PFSK-1 (cell line): ENCODE measurements around the gene KBTBD6.

Source experiments
- FOXP2 ChIP-seq: optimal IDR thresholded peaks from 2 replicates; pipeline ENCODE3; 2011; ENCODE audit warnings: borderline replicate concordance, control low read depth, inconsistent platforms; ENCODE audit not compliant: insufficient read depth; ENCODE audit errors: extremely low read length, extremely low read depth
- POLR2AphosphoS5 ChIP-seq: IDR thresholded peaks from 2 replicates; pipeline ENCODE4 v1.6.1; 2012; ENCODE audit warnings: low read depth, mild to moderate bottlenecking, control low read depth, low read length, moderate library complexity
- REST ChIP-seq, 2 experiments: IDR thresholded peaks; 2 replicates each; pipeline versions ENCODE4 v1.6.1 to v1.8.0; 2011 to 2012; ENCODE audit warnings: low read depth in 2 of 2, low read length in 2 of 2, control low read depth in 1 of 2, inconsistent platforms in 1 of 2, mild to moderate bottlenecking in 1 of 2, moderate library complexity in 1 of 2; ENCODE audit not compliant: insufficient read depth in 1 of 2
- SIN3A ChIP-seq: IDR thresholded peaks from 2 replicates; pipeline ENCODE4 v1.6.1; 2012; ENCODE audit warnings: mild to moderate bottlenecking, low read length, moderate library complexity, borderline replicate concordance; ENCODE audit not compliant: insufficient read depth
- TAF1 ChIP-seq: IDR thresholded peaks from 2 replicates; pipeline ENCODE4 v1.6.1; 2012; ENCODE audit warnings: low read length, control low read depth, borderline replicate concordance; ENCODE audit not compliant: insufficient read depth

The KBTBD6 gene

GRCh38 chr13:41136396-41137031 lies 3.9 kb upstream of the KBTBD6 start:
- TF ChIP-seq TAF1 (no peak), SIN3A (no peak), REST (IDR thresholded peaks at IDR 0.05; ENCODE audit: insufficient read depth in 1 of 2, low read depth in 2 of 2, low read length in 2 of 2) (no peak), POLR2AphosphoS5 (no peak), FOXP2 (no peak)

GRCh38 chr13:41133951-41134350 lies 1.3 kb upstream of the KBTBD6 start:
- TF ChIP-seq SIN3A (no peak), FOXP2 (no peak), POLR2AphosphoS5 (no peak), REST (IDR thresholded peaks at IDR 0.05; ENCODE audit: insufficient read depth in 1 of 2, low read depth in 2 of 2, low read length in 2 of 2) (no peak), TAF1 (no peak)

GRCh38 chr13:41130356-41130755 lies 2.2 kb downstream of the KBTBD6 start:
- TF ChIP-seq TAF1, result no peak
- no peak for TF ChIP-seq POLR2AphosphoS5
- TF ChIP-seq SIN3A, result no peak
- no peak for TF ChIP-seq FOXP2
- no peak for TF ChIP-seq REST (IDR thresholded peaks at IDR 0.05; ENCODE audit: insufficient read depth in 1 of 2, low read depth in 2 of 2, low read length in 2 of 2)

- TF ChIP-seq POLR2AphosphoS5 (no peak), TAF1 (no peak), FOXP2 (no peak), SIN3A (no peak), REST (IDR thresholded peaks at IDR 0.05; ENCODE audit: insufficient read depth in 1 of 2, low read depth in 2 of 2, low read length in 2 of 2) (no peak)
These were observed 4.9 kb downstream of the KBTBD6 start for GRCh38 chr13:41127701-41128100.

GRCh38 chr13:41122838-41123237 lies 9.8 kb downstream of the KBTBD6 start:
- no peak for TF ChIP-seq TAF1
- TF ChIP-seq REST (IDR thresholded peaks at IDR 0.05; ENCODE audit: insufficient read depth in 1 of 2, low read depth in 2 of 2, low read length in 2 of 2), result no peak
- no peak for TF ChIP-seq FOXP2
- no peak for TF ChIP-seq POLR2AphosphoS5
- TF ChIP-seq SIN3A, result no peak
